HS-5 (cell line): ENCODE data around the gene NPIPB9.
"Not testable (repeated sequence)": the region's sequence is repeated elsewhere in the genome, so short reads cannot be mapped to it uniquely, and the experiment has no call there.

ENCODE experiments used
- DNase-seq: peaks from one replicate; pipeline ENCODE4 v3.0.0-alpha.2; 2012; ENCODE audit warnings: low read depth

The NPIPB9 gene

GRCh38 chr16:28751487-28751886, at the start of gene NPIPB9:
TSS of gene NPIPB9 (plus strand) at chr16:28751787.
- not testable (repeated sequence) for DNase-seq

GRCh38 chr16:28704246-28704645, 47.3 kb upstream of the NPIPB9 start:
- not testable (repeated sequence) for DNase-seq

GRCh38 chr16:28711220-28712083, 40.1 kb upstream of the NPIPB9 start, which contains the start of gene EIF3C:
TSS of gene EIF3C (plus strand) at chr16:28711464. CDS start at chr16:28711687, 223 bp downstream.
- DNase-seq: not testable (repeated sequence)

- not testable (repeated sequence) for DNase-seq
Measured at GRCh38 chr16:28722852-28723650, 28.5 kb upstream of the NPIPB9 start.

GRCh38 chr16:28731253-28731652, 20.3 kb upstream of the NPIPB9 start:
- DNase-seq: not testable (repeated sequence)

GRCh38 chr16:28732455-28733124, 19.0 kb upstream of the NPIPB9 start:
- not testable (repeated sequence) for DNase-seq

- not testable (repeated sequence) for DNase-seq
Measured at GRCh38 chr16:28739787-28740186, 11.8 kb upstream of the NPIPB9 start.

- not testable (repeated sequence) for DNase-seq
Measured at GRCh38 chr16:28740631-28741030, 11.0 kb upstream of the NPIPB9 start.

GRCh38 chr16:28741295-28741694, 10.3 kb upstream of the NPIPB9 start:
- DNase-seq: not testable (repeated sequence)

- not testable (repeated sequence) for DNase-seq
Measured at GRCh38 chr16:28746618-28747350, 4.8 kb upstream of the NPIPB9 start.

- DNase-seq: not testable (repeated sequence)
Measured at GRCh38 chr16:28749997-28750465, 1.6 kb upstream of the NPIPB9 start.

- DNase-seq: not testable (repeated sequence)
Measured at GRCh38 chr16:28750469-28751067, 1.0 kb upstream of the NPIPB9 start.

GRCh38 chr16:28781697-28782096, 30.1 kb downstream of the NPIPB9 start:
- not testable (repeated sequence) for DNase-seq

- not testable (repeated sequence) for DNase-seq
Measured at GRCh38 chr16:28782357-28782756, 30.8 kb downstream of the NPIPB9 start.

- DNase-seq: not testable (repeated sequence)
Measured at GRCh38 chr16:28802235-28803019, 50.8 kb downstream of the NPIPB9 start.

- DNase-seq: not testable (repeated sequence)
Measured at GRCh38 chr16:28807445-28808120, 56.0 kb downstream of the NPIPB9 start.

GRCh38 chr16:28820016-28820415, 68.4 kb downstream of the NPIPB9 start:
- DNase-seq: no peak

GRCh38 chr16:28820546-28820945, 69.0 kb downstream of the NPIPB9 start:
- not testable (repeated sequence) for DNase-seq

- DNase-seq: no peak
Measured at GRCh38 chr16:28821874-28822519, 70.4 kb downstream of the NPIPB9 start.
